SKM-1 (cell line): Measurements from ENCODE around the gene INPP5A.
"Not testable (repeated sequence)": the region's sequence is repeated elsewhere in the genome, so short reads cannot be mapped to it uniquely, and the experiment has no call there.

Experiments
- DNase-seq: peaks from one replicate; lab custom pipeline; 2025; ENCODE audit not compliant: unreplicated experiment; lab: John Stamatoyannopoulos, UW

The INPP5A gene

DNA sequence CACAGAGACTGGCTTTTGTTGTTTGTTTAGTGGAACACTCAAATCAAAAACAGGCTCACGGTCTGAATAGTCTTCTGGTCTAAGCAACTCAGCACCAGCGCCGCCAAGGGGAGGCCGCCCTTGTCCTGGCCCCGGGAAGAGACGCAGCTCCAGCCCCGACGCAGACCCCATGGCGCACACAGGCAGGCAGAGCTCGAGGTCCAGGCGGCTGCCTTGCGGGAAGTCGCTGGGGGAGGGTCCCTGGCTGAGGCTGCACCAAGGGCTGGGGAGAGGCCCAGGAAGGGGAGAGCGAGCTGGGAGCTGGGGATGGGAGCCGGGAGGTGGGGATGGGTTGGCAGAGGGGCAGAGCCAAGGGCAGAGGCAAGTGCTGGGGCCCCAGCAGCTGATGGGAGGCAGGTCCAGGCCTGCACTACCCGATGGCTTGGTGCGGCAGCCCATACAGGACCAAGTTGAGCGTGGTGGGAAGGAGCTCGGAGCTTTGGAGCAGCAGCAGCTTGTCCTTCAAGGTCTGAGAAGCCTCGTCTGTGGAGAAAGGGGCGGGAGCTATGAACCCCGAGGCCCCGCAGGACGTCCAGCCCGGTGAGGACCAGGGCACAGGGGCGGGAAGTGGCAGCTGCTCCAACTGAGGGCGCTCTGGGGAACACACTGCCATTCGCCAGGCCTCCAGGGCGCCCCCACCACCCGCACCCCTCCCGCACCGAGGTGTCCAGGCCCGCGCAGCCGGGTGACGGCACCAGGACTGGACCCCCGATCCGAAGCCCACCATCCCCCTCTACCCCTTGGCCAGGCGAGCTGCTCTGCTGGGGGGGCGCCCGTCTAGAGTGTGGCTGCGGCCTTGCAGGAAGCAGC lies 271.0 kb downstream of the INPP5A start:
- DNase-seq: no peak

DNA sequence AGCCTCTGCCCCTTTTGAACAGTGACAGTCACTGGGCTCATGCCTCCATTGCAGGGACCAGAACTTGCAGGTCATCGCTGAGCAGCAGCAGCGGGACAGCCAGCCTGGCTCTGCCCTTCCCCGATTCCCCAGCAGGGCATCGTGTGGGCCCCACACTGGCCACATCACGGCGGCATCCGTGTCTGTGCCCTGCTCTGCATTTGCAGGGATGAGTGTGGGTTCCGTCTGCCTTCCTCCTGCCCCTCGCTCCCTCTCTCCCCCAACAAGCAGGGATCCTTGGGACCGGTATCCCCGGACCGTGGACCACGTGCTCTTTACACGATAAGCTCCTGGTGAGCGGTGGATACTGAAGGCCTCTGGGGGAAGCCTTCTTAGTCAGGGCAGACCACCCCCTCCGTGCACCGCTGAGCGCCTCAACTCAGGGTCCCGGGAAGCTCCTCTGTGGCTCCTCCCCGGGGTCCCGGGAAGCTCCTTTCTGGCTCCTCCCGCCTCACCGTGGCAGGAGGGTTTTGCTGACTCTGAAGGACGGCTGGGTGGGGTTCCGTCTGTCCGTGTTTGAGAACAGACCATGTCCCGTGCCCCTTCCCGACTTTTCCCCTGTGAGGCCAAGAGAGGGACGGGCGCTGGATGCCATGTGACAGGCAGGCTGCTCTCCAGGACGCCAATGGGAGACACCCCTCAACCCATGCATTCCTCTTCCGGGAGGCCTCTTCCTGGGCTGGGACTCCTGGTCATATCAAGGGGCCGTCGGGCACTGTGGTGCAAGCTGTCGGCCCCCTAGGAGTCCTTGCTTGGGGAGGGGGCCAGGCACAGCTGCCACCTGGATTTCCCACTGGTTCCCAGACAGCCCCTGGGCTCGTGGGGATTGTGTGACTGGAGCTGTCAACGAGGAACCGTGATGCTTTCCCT lies 271.9 kb downstream of the INPP5A start:
- DNase-seq: no peak

DNA sequence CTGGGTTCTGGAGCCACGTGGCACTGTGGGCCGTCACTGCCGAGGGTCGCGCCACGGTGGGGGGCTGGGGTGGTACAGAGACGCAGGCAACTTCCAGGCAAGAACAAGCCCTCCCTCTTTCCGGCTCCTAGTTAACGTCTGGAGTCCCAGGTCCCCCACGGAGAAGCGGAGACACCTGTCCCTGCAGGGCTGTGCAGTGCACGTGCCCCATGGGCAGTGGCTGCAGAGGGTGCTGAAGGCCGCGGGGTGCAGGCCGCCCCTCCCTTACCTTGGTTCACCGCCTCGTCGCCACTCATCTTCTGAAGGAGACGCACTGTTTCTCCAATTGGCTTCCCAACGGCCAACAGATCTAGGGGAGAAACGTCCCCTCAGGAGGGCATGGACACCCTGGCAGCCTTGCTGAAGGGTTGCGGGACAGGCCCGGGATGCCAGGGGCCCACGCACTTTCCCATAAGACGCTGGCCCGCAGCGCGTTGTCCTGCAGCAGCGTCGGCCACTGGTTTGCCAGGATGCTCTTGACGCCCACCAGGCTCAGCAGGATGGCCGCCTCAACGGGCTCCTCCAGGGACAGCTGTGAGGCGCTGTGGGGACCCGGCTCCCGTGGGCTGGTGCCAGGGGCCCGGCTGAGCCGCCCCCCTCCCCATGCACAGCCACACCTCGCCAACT lies 272.7 kb downstream of the INPP5A start:
- DNase-seq: no peak

DNA sequence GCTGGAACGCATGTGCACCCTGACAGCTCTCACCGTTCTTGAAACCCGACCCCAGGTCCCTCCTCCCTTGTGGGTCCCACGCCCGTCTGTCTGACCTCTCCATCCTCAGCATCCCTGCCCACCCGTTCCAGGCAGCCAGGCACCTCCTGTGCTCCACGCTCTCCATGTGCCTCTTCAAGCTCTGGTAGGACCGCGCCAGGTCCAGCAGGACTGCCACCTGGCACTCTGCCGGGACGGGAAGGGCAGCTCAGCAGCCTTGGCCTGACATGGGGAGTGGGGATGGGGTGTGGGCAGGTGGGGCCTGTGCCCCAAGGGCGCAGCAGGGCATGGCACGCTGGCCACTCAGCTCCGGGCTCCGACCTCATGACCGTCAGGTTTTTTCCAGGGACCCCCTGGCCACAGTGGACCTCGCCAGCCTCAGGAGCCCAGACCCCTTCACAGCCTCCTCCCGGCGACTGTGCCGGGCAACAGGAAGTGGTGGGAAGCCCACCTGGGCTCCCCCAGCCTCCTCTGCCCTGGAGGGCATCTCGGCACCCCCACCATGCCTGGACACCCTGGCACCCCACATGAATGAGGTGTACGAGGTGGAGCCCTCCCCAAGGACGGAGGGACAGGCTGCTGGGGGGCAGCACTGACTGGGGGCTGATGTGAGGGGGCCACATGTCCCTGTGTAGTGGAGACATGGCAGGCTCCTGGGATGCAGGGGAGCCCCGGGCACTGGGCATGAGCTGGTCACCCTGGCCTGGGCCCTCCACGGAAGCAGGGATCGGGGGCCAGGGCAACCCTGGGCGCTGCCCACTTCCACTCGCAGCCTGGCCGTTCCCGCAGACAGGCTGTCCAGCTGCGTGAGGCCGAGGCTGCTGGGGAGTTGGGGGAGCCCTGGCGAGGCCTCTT lies 273.5 kb downstream of the INPP5A start:
- DNase-seq: no peak

DNA sequence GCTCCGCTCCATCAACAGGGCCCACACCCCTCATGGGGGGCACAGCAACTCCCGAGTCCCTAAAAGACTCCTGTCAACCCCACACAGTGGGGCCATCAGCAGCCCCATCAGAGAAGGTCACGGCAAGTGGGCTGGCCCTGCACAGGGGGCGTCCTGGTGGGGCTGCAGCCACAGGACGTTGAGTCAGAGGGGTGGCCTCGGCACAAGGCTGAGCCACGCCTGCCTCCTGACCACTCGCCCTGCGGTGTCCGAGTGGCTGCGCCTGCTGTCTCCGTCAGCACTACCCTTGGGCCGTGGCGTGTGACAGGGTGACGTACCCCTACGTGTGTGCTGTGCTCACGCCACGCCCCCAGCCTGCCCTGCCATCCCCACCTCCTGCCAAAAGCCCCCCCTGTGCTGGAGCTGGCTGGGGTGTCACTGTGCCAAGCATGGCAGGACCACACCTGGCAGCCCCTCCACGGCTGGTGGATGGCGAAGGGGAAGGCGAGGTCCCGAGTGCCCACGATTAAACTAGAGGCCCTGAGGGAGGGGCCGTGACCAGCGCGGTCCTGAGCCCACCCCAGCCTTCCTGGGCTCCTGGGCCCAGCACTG lies 274.4 kb downstream of the INPP5A start:
- DNase-seq: no peak

DNA sequence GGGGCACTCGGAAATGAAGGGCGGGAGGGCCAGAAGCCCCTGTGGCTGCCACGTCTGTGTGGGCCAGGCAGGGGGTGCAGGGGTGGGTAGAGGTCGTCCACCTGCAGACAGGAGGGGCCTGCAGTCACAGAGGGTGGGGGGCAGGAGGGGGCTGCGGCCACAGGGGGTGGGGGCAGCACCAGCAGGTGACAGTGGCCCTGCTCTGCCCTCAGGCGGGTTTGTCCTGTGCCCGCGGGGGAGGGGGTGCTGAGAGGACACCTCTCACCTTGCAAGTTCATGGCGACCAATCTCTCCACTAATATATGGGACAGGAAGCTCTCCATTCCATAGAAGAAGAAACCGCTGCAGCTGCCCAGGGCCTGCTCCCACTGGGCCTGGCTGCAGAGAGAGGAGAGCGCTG lies 274.9 kb downstream of the INPP5A start:
- DNase-seq: no peak

DNA sequence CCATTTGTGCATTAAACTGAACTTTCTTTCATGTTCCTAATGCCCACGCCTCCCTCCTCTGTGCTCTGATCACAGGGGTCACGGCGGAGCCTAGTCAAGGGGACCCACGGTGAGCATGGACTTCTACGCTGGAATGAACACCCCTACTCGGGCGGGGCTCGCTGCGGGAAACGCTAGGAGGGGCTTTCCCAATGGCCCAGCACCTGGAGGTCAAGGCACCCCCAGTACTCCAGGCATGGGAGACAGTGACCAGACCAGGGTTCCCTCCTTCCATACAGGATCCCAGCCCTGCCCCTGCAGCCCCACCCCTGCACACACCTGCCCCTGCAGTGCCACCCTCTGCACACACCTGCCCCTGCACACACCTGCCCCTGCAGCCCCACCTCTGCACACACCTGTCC lies 275.4 kb downstream of the INPP5A start:
- no peak for DNase-seq

DNA sequence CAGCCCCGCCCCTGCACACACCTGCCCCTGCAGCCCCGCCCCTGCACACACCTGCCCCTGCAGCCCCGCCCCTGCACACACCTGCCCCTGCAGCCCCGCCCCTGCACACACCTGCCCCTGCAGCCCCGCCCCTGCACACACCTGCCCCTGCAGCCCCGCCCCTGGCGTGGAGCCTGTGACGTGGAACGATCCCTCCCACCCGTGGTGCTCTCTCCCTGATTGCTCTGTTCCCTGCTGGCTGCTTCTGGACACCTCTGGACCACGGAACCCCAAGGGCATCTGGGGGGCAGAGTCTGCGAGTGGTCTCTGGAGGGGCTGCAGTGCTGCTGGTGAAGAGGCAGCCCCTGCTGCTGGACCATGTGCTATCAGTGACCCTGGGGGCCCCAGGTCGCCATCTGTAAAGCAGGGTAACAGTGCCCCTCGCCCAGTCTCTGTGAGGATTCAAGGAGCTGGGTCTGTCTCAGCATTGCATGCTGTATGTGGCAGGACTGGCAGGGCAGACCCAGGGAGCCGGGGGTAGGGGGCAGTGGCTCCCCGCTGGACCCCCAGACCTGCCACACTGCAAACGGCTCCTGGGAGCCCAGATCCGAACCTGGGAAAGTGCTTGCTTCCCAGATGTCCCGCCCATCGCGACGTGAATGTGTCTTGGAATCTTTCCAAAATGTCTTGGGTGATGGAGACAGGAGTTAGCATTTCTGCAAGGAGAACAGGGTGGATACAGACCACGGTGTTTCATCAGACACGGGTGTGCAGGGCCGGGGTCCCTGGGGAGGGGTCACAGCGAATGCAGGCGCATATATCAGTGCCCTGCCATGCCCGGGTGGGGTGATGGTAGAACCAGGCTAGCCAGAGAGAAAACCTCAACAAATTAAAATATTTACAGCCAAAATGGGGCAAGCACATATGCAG lies 276.2 kb downstream of the INPP5A start:
- DNase-seq: no peak

DNA sequence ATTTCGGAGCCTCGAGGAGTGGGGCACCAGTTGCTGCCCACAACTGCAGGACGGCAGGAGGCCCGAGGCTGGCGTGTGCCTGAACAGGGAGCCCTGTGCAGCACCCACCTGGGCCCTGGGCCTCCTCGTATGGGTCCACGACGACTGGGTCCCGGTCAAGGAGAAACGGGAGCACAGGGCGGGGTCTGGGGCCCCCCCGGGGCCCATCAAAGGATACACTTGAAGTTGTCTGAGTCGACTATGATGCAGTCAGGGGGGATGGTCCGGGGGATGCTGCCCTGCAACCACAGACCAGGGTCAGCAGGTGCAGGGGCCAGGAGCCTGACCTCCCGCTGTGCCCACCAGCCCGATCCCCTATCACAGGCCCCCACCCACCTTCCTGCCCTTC lies 276.9 kb downstream of the INPP5A start:
- DNase-seq: no peak

DNA sequence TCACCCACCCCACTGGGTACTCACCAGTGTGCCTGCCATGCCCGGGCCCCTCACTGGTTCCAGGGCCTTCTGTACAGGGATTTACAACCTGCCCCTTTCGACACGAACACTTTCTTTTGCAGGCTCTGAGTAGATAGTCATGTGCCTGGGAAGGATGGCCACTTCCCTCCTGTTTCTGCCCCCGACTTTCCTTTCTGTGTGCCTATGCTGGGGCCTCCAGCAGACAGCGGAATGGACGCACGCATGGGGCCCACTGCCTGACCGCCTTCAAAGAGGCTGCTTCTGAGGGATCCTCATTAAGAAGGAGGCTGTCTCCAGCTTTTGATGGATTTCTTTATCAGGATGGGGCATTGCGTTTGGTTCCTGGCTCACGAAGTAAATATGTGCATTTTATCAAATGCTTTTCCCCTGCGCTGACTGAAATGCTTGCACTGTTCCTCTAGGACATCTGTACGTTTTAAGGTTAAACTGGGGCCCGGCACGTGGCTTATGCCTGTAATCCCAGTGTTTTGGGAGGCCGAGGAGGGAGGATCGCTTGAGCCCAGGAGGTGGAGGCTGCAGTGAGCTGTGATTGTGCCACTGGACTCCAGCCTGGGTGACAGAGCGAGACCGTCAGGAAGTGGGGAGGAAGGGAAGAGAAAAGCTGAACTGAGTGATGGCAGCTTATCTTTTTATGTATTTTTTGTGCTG lies 277.7 kb downstream of the INPP5A start:
- no peak for DNase-seq

DNA sequence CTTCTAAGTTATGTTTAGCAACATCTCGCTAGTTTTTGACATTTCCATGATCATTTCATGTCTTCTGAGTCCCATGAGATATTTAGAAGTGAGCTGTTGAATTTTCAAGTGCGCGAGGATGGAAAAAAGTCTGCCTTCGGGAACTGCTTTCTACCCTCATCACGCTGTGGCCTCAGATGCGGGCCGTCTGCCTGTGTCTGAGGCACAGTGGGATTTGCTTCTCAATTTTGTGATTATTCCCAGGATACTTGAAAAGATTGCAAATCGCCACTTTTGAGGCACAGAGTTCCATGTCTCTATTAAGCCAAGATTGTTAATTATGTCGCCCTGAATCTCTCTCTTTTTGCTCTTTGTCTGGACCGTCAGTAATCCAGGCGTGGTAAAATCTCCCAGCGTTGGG lies 279.1 kb downstream of the INPP5A start:
- DNase-seq: no peak

DNA sequence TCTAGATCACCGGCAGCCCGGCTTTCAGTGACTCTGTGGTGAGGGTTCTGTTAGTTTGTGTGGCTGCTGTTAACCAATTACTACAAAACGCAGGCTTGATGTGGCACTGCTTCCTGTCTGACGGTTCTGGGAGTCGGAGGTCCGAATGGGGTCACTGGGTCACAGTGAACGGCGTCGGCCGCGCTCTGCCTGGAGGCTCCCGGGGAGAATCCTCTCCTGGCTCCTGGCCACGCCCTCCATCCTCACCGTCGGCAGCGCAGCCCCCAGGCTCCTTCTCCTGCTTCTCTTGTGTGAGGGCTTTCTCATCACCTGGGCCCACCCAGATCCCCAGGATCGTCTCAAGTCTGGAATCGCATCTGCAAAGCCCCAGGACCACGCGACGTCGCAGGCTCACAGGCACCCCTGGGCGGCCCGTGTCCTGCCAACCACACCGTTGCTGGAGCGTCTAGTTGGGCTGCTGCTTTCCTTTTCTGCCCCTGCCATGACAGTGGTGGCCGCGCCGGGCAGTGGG lies 280.2 kb downstream of the INPP5A start:
- DNase-seq: no peak

DNA sequence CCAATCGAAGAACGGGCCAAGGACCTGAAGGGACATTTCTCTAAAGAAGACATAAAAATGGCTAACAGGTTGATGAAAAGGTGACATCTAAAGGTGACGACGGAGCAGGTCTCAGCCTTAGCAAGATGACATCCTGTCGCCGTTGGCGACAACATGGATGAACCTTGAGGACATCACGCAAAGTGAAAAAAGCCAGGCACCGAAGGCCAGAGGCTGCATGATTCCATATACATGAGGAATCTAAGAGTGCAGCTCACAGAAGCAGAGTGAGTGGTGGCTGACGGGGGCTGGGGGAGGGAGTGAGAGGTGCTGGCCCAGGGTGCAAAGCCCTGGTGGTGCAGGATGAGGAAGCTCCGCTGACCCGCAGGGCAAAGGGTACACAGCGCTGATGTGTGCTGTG lies 282.5 kb downstream of the INPP5A start:
- no peak for DNase-seq

DNA sequence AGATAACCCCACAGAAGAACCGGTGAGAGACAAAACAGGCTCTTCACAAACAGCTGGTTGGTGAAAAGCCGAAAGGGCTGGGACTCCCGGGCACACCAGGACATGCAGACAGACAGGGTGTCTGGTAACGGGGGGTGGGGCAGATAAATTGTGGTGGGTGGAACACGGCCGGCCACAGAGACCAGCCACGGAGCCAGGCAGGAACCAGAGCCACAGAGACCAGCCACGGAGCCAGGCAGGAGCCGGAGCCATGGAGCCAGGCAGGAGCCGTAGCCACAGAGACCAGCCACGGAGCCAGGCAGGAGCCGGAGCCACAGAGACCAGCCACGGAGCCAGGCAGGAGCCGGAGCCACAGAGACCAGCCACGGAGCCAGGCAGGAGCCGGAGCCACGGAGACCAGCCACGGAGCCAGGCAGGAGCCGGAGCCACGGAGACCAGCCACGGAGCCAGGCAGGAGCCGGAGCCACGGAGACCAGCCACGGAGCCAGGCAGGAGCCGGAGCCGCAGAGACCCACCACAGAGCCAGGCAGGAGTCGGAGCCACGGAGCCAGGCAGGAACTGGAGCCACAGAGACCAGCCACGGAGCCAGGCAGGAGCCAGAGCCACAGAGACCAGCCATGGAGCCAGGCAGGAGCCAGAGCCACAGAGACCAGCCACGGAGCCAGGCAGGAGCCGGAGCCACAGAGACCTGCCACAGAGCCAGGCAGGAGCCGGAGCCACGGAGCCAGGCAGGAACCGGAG lies 288.4 kb downstream of the INPP5A start:
- not testable (repeated sequence) for DNase-seq

DNA sequence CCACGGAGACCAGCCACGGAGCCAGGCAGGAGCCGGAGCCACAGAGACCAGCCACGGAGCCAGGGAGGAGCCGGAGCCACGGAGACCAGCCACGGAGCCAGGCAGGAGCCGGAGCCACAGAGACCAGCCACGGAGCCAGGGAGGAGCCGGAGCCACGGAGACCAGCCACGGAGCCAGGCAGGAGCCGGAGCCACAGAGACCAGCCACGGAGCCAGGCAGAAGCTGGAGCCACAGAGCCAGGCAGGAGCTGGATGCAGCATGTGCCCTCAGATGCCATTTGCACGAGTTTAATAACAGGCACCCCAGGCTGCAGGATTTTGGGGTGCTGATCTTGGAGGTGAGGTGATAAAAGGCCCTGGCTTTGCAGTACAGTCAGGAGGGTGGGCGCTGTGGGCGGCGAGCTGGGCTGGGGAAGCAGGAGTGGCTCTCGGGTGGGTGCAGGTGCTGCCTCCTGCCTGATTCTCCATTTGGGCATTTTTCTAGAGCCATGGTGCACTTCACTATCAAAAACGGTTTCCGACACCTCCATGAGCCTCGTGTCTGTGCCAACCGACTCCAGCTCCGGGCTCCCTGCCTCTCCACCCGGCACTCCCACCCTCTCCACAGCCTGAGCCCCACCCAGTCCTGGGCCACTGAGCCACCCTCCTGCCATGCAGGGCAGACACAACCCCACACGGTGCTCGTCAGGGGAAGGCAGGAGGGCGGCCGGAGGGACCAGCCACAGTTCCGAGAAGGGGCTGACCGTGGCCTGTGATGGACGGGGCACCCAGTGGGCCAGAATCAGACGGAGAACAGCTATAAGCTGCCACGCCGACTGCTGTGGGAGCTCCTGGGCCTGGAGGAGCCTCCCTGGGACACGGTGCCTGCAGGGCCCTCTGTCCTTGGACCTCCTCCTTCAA lies 289.2 kb downstream of the INPP5A start:
- no peak for DNase-seq

DNA sequence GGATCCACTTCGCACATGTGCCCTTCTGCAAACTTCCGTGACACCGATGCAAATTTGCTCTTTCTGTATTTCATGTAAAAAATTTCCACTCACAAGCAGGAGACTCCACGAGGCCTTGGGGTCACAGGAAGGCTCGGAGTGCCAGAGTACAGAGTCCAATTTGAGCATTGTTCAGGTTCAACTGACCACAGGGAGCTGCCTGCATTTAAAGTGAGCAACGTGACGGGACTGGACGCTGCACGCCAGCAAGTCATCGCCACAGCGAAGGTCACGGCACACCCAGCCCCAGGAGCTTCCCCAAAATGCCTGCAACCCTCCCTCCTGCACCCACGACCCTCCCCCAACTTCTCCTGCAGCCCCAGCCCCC lies 289.8 kb downstream of the INPP5A start:
- no peak for DNase-seq
